Measurements from ENCODE around the gene SLC27A2. TPM values are rescaled to one million over a fixed set of nuclear protein-coding genes. Genes with fewer than 3 reads are reported as not detected.

Gene SLC27A2
- total and polyA plus RNA-seq, 2 experiments from 2014 or later, result not detected

GRCh38 chr15:50183112-50183794 is 1.3 kb downstream of the SLC27A2 start:
- in situ Hi-C loops (cut with MboI), result no loop called here
- H3K4me2 ChIP-seq (ENCODE audit: unreplicated experiment), result peak overlapping the region; percentile 77
- no peak overlapping the region for H2AFZ ChIP-seq
- no peaks in the 10 kb centered on the region for H3F3A ChIP-seq (ENCODE audit: insufficient read depth)
- H3K36me3 ChIP-seq (ENCODE audit: low read depth), result no peaks in the 10 kb centered on the region
- no peak overlapping the region for H3K27ac ChIP-seq
- H4K20me1 ChIP-seq (ENCODE audit: insufficient read depth), result no peaks in the 10 kb centered on the region
- H3K9me2 ChIP-seq (ENCODE audit: insufficient read depth), result no peaks in the 10 kb centered on the region
- 0 out of 2 replicates have a peak, but pooled peaks cover 3% of the 10 kb centered on the region for H3K4me1 ChIP-seq (ENCODE audit: insufficient read depth)
- H3K9me3 ChIP-seq (ENCODE audit: low read depth), result no peaks in the 10 kb centered on the region
- TF ChIP-seq EZH2phosphoT487 (IDR thresholded peaks at IDR 0.05; ENCODE audit: insufficient read depth, low read depth) (no peak), EZH2 (IDR thresholded peaks at IDR 0.05; ENCODE audit: insufficient read depth, poor library complexity, severe bottlenecking) (no peak)
- H3K79me2 ChIP-seq (ENCODE audit: insufficient read depth), result no peaks in the 10 kb centered on the region
- H3K4me3 ChIP-seq, result no peak overlapping the region; the same call in 1 of the 2 replicates
- DNase-seq, result peak; percentile 7
- H3K9ac ChIP-seq, result no peak overlapping the region
- 85 to 90% methylated on average over 2 of the region's 2 CpGs for WGBS, 2 experiments (ENCODE audit: low coverage in 1 of 2, low lambda C conversion rate in 2 of 2, missing lambda C conversion rate in 2 of 2)
- H3K27me3 ChIP-seq (replicated peaks; ENCODE audit: insufficient read depth), result peaks cover 35% of the 10 kb centered on the region

- Histone ChIP-seq H3F3A (ENCODE audit: insufficient read depth) (no peaks in the 10 kb centered on the region), H4K20me1 (ENCODE audit: insufficient read depth) (no peaks in the 10 kb centered on the region), H3K36me3 (ENCODE audit: low read depth) (no peaks in the 10 kb centered on the region), H3K79me2 (ENCODE audit: insufficient read depth) (no peaks in the 10 kb centered on the region), H3K4me1 (ENCODE audit: insufficient read depth) (0 out of 2 replicates have a peak, but pooled peaks cover 3% of the 10 kb centered on the region), H3K4me3 (no peak overlapping the region), H3K4me2 (ENCODE audit: unreplicated experiment) (no peak overlapping the region), H2AFZ (no peak overlapping the region), H3K27me3 (replicated peaks; ENCODE audit: insufficient read depth) (peaks cover 35% of the 10 kb centered on the region), H3K9me3 (ENCODE audit: low read depth) (no peaks in the 10 kb centered on the region), H3K9me2 (ENCODE audit: insufficient read depth) (no peaks in the 10 kb centered on the region), H3K9ac (no peak overlapping the region), H3K27ac (no peak overlapping the region)
- no peak for DNase-seq
- 49 to 50% methylated on average over 3 of the region's 3 CpGs for WGBS, 2 experiments (ENCODE audit: low coverage in 1 of 2, low lambda C conversion rate in 2 of 2, missing lambda C conversion rate in 2 of 2)
- in situ Hi-C loops (cut with MboI), result no loop called here
- TF ChIP-seq EZH2phosphoT487 (IDR thresholded peaks at IDR 0.05; ENCODE audit: insufficient read depth, low read depth), result no peak
- TF ChIP-seq EZH2 (IDR thresholded peaks at IDR 0.05; ENCODE audit: insufficient read depth, poor library complexity, severe bottlenecking), result no peak
Measured at GRCh38 chr15:50184863-50185504, 3.0 kb downstream of the SLC27A2 start.

- Histone ChIP-seq H2AFZ (no peak overlapping the region), H3K4me2 (ENCODE audit: unreplicated experiment) (no peak overlapping the region), H3K9ac (no peak overlapping the region), H3K9me2 (ENCODE audit: insufficient read depth) (no peaks in the 10 kb centered on the region), H3F3A (ENCODE audit: insufficient read depth) (no peaks in the 10 kb centered on the region), H3K27me3 (replicated peaks; ENCODE audit: insufficient read depth) (peaks cover 30% of the 10 kb centered on the region), H3K79me2 (ENCODE audit: insufficient read depth) (no peaks in the 10 kb centered on the region), H3K4me3 (no peak overlapping the region), H4K20me1 (ENCODE audit: insufficient read depth) (no peaks in the 10 kb centered on the region), H3K27ac (no peak overlapping the region), H3K9me3 (ENCODE audit: low read depth) (no peaks in the 10 kb centered on the region), H3K4me1 (ENCODE audit: insufficient read depth) (0 out of 2 replicates have a peak, but pooled peaks cover 3% of the 10 kb centered on the region), H3K36me3 (ENCODE audit: low read depth) (no peaks in the 10 kb centered on the region)
- no peak for TF ChIP-seq EZH2 (IDR thresholded peaks at IDR 0.05; ENCODE audit: insufficient read depth, poor library complexity, severe bottlenecking)
- 84 to 89% methylated on average over 4 of the region's 4 CpGs for WGBS, 2 experiments (ENCODE audit: low coverage in 1 of 2, low lambda C conversion rate in 2 of 2, missing lambda C conversion rate in 2 of 2)
- DNase-seq, result no peak
- in situ Hi-C loops (cut with MboI), result no loop called here
Measured at GRCh38 chr15:50186090-50186489, 4.1 kb downstream of the SLC27A2 start.

- no peaks in the 10 kb centered on the region for H3F3A ChIP-seq (ENCODE audit: insufficient read depth)
- no peaks in the 10 kb centered on the region for H3K36me3 ChIP-seq (ENCODE audit: low read depth)
- H3K27ac ChIP-seq, result no peak overlapping the region
- 0 out of 2 replicates have a peak, but pooled peaks cover 2% of the 10 kb centered on the region for H3K4me1 ChIP-seq (ENCODE audit: insufficient read depth)
- no peak for DNase-seq
- no peak overlapping the region for H3K4me3 ChIP-seq
- in situ Hi-C loops (cut with MboI), result no loop called here
- no peak overlapping the region for H3K4me2 ChIP-seq (ENCODE audit: unreplicated experiment)
- no peaks in the 10 kb centered on the region for H3K9me2 ChIP-seq (ENCODE audit: insufficient read depth)
- H3K79me2 ChIP-seq (ENCODE audit: insufficient read depth), result no peaks in the 10 kb centered on the region
- H3K9me3 ChIP-seq (ENCODE audit: low read depth), result no peaks in the 10 kb centered on the region
- no peak overlapping the region for H3K9ac ChIP-seq
- no peak for TF ChIP-seq EZH2 (IDR thresholded peaks at IDR 0.05; ENCODE audit: insufficient read depth, poor library complexity, severe bottlenecking)
- TF ChIP-seq EZH2phosphoT487 (IDR thresholded peaks at IDR 0.05; ENCODE audit: insufficient read depth, low read depth), result no peak
- H2AFZ ChIP-seq, result no peak overlapping the region
- 50 to 66% methylated on average over 1 of the region's 1 CpG for WGBS, 2 experiments (ENCODE audit: low coverage in 1 of 2, low lambda C conversion rate in 2 of 2, missing lambda C conversion rate in 2 of 2)
- H4K20me1 ChIP-seq (ENCODE audit: insufficient read depth), result no peaks in the 10 kb centered on the region
- peaks cover 28% of the 10 kb centered on the region for H3K27me3 ChIP-seq (replicated peaks; ENCODE audit: insufficient read depth)
Measured at GRCh38 chr15:50186752-50187151, 4.8 kb downstream of the SLC27A2 start.
